HCT116 (cell line): ENCODE results near the gene ERVFRD-1.

ENCODE experiments used
- CEBPB ChIP-seq: IDR thresholded peaks from 2 replicates; pipeline ENCODE4 v1.6.1; 2012; ENCODE audit warnings: low read depth
- EZH2 ChIP-seq: fragments of 200-600 bp; sonication (generic); IDR thresholded peaks from 2 replicates; pipeline ENCODE4 v1.6.1; 2017; ENCODE audit warnings: antibody characterized with exemption, mixed run types
- POLR2A ChIP-seq: IDR thresholded peaks from 2 replicates; pipeline ENCODE4 v1.7.0; 2011; ENCODE audit warnings: borderline replicate concordance; ENCODE audit not compliant: insufficient read depth, insufficient read length; ENCODE audit errors: extremely low read depth
- POLR2AphosphoS5 ChIP-seq: IDR thresholded peaks from 2 replicates; pipeline ENCODE4 v1.6.1; 2011; ENCODE audit warnings: mild to moderate bottlenecking, low read depth, low read length, moderate library complexity
- RAD21 ChIP-seq: IDR thresholded peaks from 2 replicates; pipeline ENCODE4 v1.6.1; 2012; ENCODE audit warnings: low read depth, mild to moderate bottlenecking
- SIN3A ChIP-seq: IDR thresholded peaks from 2 replicates; pipeline ENCODE4 v1.6.1; 2012; ENCODE audit warnings: low read depth
- ZNF274 ChIP-seq: fragments of 200-500 bp; sonication (Bioruptor generic); IDR thresholded peaks from 2 replicates; pipeline ENCODE4 v1.6.1; 2014; ENCODE audit warnings: mild to moderate bottlenecking, low read depth, low read length, inconsistent platforms
- TF ChIP-seq, protein P1 (sequence below), 3 experiments: fragments of 200-600 bp in 1 of 3; sonication (generic) in 1 of 3; IDR thresholded peaks in 2 of 3; conservative IDR thresholded peaks in 1 of 3; 2 replicates each; pipeline ENCODE4 v1.5.1; 2012 to 2017; ENCODE audit warnings: low read depth in 2 of 3, low read length in 2 of 3, antibody characterized with exemption in 1 of 3, borderline replicate concordance in 1 of 3, control low read depth in 1 of 3, mild to moderate bottlenecking in 1 of 3, mixed read lengths in 1 of 3, mixed run types in 1 of 3, moderate library complexity in 1 of 3; ENCODE audit not compliant: insufficient read depth in 1 of 3
- TF ChIP-seq, protein P2 (sequence below): IDR thresholded peaks from 2 replicates; pipeline ENCODE4 v1.6.1; 2012
- TF ChIP-seq, protein P3 (sequence below): IDR thresholded peaks from 2 replicates; pipeline ENCODE4 v1.6.1; 2012; ENCODE audit warnings: low read depth

DNA sequence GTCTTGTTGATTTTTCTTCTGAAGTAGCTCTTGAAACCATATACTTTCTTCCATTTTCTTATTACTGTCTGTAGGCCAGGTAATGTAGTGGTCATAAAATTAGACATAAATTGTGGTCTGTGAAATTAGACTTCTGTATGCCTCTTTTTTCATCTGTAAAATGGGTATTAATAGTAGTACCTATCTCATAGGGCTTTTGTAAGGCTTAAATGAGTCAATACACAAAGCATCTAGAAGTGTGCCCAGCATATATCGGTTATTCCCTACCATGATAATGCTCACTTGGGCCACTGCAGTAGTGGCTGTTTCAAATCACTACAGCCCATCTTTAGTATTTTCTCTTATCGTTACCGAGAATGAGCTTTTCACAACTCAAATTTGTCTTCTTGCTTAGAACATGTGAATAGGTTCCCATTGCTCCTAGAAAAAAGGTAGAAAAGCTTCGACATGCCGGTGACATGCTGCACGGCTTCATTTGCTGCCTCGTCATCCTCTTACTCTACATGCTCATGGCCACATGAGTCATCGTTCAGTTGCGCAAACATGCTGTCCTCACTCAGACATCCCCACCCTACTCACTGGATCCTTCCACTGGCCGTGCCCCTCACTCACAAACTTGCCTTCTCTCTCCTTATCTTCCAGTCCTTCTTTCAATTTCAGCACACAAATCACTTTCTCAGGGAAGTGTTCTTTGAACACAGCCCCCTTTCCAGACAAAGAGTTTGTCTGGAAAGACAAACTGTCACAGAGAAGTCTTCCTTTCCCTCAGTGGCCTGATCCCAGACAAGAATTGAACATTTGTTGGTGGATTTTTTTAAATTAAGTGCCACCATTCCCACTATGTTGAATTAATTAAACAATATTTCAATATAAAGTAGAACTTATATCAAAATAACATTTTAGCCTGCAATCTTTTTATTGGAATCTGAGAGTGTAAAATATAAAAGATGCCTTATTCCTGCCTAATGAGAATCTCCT is 32.2 kb upstream of the ERVFRD-1 start:
- TF ChIP-seq, protein P1, sequence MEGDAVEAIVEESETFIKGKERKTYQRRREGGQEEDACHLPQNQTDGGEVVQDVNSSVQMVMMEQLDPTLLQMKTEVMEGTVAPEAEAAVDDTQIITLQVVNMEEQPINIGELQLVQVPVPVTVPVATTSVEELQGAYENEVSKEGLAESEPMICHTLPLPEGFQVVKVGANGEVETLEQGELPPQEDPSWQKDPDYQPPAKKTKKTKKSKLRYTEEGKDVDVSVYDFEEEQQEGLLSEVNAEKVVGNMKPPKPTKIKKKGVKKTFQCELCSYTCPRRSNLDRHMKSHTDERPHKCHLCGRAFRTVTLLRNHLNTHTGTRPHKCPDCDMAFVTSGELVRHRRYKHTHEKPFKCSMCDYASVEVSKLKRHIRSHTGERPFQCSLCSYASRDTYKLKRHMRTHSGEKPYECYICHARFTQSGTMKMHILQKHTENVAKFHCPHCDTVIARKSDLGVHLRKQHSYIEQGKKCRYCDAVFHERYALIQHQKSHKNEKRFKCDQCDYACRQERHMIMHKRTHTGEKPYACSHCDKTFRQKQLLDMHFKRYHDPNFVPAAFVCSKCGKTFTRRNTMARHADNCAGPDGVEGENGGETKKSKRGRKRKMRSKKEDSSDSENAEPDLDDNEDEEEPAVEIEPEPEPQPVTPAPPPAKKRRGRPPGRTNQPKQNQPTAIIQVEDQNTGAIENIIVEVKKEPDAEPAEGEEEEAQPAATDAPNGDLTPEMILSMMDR (IDR thresholded peaks at IDR 0.05 in 2 of 3, conservative IDR thresholded peaks at IDR 0.05 in 1 of 3; ENCODE audit: borderline replicate concordance in 1 of 3, insufficient read depth in 1 of 3, low read depth in 2 of 3, low read length in 2 of 3), result no peak
- TF ChIP-seq POLR2AphosphoS5 (0 out of 2 replicates have a peak, but pooled peaks have one; percentile 30), ZNF274 (no peak), CEBPB (peak; percentile 100), RAD21 (0 out of 2 replicates have a peak, but pooled peaks have one; percentile 12), SIN3A (no peak), POLR2A (no peak), EZH2 (no peak)
- TF ChIP-seq, protein P2, sequence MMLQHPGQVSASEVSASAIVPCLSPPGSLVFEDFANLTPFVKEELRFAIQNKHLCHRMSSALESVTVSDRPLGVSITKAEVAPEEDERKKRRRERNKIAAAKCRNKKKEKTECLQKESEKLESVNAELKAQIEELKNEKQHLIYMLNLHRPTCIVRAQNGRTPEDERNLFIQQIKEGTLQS, result peak; percentile 81
- TF ChIP-seq, protein P3, sequence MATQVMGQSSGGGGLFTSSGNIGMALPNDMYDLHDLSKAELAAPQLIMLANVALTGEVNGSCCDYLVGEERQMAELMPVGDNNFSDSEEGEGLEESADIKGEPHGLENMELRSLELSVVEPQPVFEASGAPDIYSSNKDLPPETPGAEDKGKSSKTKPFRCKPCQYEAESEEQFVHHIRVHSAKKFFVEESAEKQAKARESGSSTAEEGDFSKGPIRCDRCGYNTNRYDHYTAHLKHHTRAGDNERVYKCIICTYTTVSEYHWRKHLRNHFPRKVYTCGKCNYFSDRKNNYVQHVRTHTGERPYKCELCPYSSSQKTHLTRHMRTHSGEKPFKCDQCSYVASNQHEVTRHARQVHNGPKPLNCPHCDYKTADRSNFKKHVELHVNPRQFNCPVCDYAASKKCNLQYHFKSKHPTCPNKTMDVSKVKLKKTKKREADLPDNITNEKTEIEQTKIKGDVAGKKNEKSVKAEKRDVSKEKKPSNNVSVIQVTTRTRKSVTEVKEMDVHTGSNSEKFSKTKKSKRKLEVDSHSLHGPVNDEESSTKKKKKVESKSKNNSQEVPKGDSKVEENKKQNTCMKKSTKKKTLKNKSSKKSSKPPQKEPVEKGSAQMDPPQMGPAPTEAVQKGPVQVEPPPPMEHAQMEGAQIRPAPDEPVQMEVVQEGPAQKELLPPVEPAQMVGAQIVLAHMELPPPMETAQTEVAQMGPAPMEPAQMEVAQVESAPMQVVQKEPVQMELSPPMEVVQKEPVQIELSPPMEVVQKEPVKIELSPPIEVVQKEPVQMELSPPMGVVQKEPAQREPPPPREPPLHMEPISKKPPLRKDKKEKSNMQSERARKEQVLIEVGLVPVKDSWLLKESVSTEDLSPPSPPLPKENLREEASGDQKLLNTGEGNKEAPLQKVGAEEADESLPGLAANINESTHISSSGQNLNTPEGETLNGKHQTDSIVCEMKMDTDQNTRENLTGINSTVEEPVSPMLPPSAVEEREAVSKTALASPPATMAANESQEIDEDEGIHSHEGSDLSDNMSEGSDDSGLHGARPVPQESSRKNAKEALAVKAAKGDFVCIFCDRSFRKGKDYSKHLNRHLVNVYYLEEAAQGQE, result no peak
